Spinal cord (tissue), 10 donors: ENCODE results near the gene HNRNPAB. TPM values are rescaled to one million over a fixed set of nuclear protein-coding genes. Genes with fewer than 3 reads are reported as not detected.
"Not testable (repeated sequence)": the region's sequence is repeated elsewhere in the genome, so short reads cannot be mapped to it uniquely, and the experiment has no call there.

Experiments
- DNase-seq, 6 donors: peaks; one replicate each; pipeline versions ENCODE4 v3.0.0 to v3.0.0-alpha.2; 2013 to 2015; ENCODE audit warnings: low spot score in 6 of 6, low read depth in 4 of 6
- H3K27ac ChIP-seq: one replicate; pipeline ENCODE4 v1.5.1; 2013; ENCODE audit warnings: low read depth, low read length, control low read depth
- H3K27me3 ChIP-seq: one replicate; pipeline ENCODE4 v1.6.1; 2013; ENCODE audit warnings: low read length; ENCODE audit not compliant: control insufficient read depth, insufficient read depth
- H3K36me3 ChIP-seq: one replicate; pipeline ENCODE4 v1.6.1; 2013; ENCODE audit warnings: low read length; ENCODE audit not compliant: control insufficient read depth, insufficient read depth
- H3K4me1 ChIP-seq: one replicate; pipeline ENCODE4 v1.6.1; 2013; ENCODE audit warnings: low read length; ENCODE audit not compliant: control insufficient read depth, insufficient read depth
- H3K4me3 ChIP-seq: one replicate; pipeline ENCODE4 v1.5.1; 2013; ENCODE audit warnings: low read depth, low read length, control low read depth
- H3K9me3 ChIP-seq: one replicate; pipeline ENCODE4 v1.6.1; 2013; ENCODE audit warnings: low read length; ENCODE audit not compliant: control insufficient read depth, insufficient read depth
- WGBS: methylation state at CpG from one replicate; pipeline ENCODE4 v1.1.5; 2013; ENCODE audit warnings: missing lambda C conversion rate; ENCODE audit not compliant: insufficient coverage; 5-methylcytosine and 5-hydroxymethylcytosine counted together
- polyA plus RNA-seq, 2 donors: library from polyadenylated mRNA; unstranded; fragments of 120-200 nt; gene quantifications; one replicate each; pipeline ENCODE4 v1.2.1, GENCODE V29; 2013; ENCODE audit not compliant: insufficient read length in 2 of 2
- total RNA-seq, 2 donors: library from RNA; depleted of rRNA in 1 of 2; stranded (reverse); fragments of 120-200 nt in 1 of 2; fragments of >200 nt in 1 of 2; gene quantifications; one replicate each; pipeline versions ENCODE4 v1.2.3 to v1.2.4, GENCODE V29; 2013 to 2014
- donor health status: healthy.

HNRNPAB gene
- total and polyA plus RNA-seq, 4 donors, result 30.8 to 128 (median 86.0) TPM

DNA sequence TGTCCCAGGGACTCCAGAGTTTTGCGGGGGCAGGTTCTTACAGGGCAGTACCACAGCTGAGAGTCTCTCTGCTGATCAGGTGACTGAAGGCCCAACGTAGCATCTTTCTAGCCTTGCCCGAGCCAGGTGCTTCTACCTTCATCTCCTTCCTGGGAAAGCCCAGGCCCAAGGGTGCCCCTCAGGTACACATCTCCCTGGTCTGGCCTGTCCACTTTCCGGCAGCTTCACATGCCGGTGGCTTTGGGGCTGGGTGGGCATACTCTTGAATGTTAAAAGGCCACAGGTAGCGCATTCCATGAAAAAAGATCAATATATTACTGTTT lies 33.9 kb downstream of the HNRNPAB start:
- no peak overlapping the region for H3K4me3 ChIP-seq
- H3K9me3 ChIP-seq, result no peaks in the 10 kb centered on the region
- 83% methylated on average over 2 of the region's 6 CpGs for WGBS
- peaks cover 56% of the 10 kb centered on the region for H3K4me1 ChIP-seq
- no peak overlapping the region for H3K27ac ChIP-seq
- H3K27me3 ChIP-seq, result no peaks in the 10 kb centered on the region
- DNase-seq, result no peak
- H3K36me3 ChIP-seq, result peaks cover 2% of the 10 kb centered on the region

GRCh38 chr5:178238711-178239592 lies 34.6 kb downstream of the HNRNPAB start:
- H3K9me3 ChIP-seq, result no peaks in the 10 kb centered on the region
- peaks cover 2% of the 10 kb centered on the region for H3K36me3 ChIP-seq
- H3K27ac ChIP-seq, result no peak overlapping the region
- no peak for DNase-seq
- no peaks in the 10 kb centered on the region for H3K27me3 ChIP-seq
- H3K4me1 ChIP-seq, result peaks cover 54% of the 10 kb centered on the region
- no peak overlapping the region for H3K4me3 ChIP-seq
- WGBS, result 49% methylated on average over 9 of the region's 17 CpGs

DNA sequence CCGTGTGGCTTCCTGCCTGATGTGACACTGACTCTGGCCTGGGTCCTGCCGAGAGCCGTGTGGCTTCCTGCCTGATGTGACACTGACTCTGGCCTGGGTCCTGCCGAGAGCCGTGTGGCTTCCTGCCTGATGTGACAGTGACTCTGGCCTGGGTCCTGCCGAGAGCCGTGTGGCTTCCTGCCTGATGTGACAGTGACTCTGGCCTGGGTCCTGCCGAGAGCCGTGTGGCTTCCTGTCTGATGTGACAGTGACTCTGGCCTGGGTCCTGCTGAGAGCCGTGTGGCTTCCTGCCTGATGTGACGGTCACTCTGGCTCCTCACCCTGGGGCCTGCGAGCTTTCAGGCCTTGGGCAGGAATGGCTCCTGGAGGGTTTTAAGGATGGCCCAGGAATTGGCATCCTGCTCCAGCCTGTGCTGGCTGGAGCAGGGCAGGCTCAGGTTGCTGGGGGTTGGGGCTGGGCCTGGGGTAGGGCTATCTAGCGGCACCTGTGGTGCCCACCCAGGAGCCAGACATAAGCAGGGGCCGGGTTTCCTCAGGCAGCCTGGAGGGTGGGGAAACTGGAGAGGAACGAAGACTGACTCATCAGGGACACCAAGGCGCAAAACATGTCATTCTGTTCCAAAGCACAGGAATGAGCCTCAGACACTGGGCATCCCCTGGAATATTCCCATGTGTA lies 35.4 kb downstream of the HNRNPAB start:
- H3K4me3 ChIP-seq, H3K27ac ChIP-seq, H3K9me3 ChIP-seq, DNase-seq, H3K36me3 ChIP-seq, H3K27me3 ChIP-seq: not testable (repeated sequence)
- WGBS, result 44% methylated on average over 12 of the region's 16 CpGs
- H3K4me1 ChIP-seq, result peaks cover 53% of the 10 kb centered on the region

DNA sequence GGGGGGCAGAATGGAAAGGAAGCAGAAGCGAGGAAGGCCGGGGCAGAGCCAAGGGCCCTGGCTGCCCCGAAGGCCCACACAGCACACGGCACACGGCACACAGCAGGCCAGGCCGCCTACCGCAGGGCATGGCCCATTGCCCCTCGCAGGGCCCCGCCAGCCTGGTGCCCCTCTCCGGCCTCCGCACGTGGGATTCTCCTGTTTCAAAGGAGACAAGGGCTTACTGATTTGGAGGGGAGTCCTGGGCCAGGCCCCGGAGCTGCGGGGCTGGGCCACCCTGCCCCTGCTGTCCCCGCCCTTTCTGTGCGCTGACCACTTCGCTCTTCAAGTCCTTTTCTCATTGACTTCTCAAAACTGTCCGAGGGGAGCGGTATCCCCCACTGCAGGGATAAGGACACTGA lies 36.0 kb downstream of the HNRNPAB start:
- no peak overlapping the region for H3K27ac ChIP-seq
- peaks cover 48% of the 10 kb centered on the region for H3K4me1 ChIP-seq
- peaks cover 2% of the 10 kb centered on the region for H3K36me3 ChIP-seq
- H3K4me3 ChIP-seq, result no peak overlapping the region
- no peaks in the 10 kb centered on the region for H3K27me3 ChIP-seq
- 83% methylated on average over 14 of the region's 19 CpGs for WGBS
- DNase-seq, result no peak
- no peaks in the 10 kb centered on the region for H3K9me3 ChIP-seq

GRCh38 chr5:178240766-178241165 lies 36.4 kb downstream of the HNRNPAB start:
- no peaks in the 10 kb centered on the region for H3K9me3 ChIP-seq
- peaks cover 2% of the 10 kb centered on the region for H3K36me3 ChIP-seq
- no peak for DNase-seq
- peaks cover 46% of the 10 kb centered on the region for H3K4me1 ChIP-seq
- 90% methylated on average over 8 of the region's 9 CpGs for WGBS
- no peak overlapping the region for H3K4me3 ChIP-seq
- no peaks in the 10 kb centered on the region for H3K27me3 ChIP-seq
- no peak overlapping the region for H3K27ac ChIP-seq

GRCh38 chr5:178241231-178241663 lies 36.9 kb downstream of the HNRNPAB start:
- Histone ChIP-seq H3K36me3 (peaks cover 2% of the 10 kb centered on the region), H3K9me3 (no peaks in the 10 kb centered on the region), H3K4me1 (peaks cover 43% of the 10 kb centered on the region), H3K27ac (no peak overlapping the region), H3K4me3 (no peak overlapping the region), H3K27me3 (no peaks in the 10 kb centered on the region)
- DNase-seq, result no peak
- WGBS, result 73% methylated on average over 8 of the region's 8 CpGs

- Histone ChIP-seq H3K4me3 (no peak overlapping the region), H3K27ac (no peak overlapping the region), H3K36me3 (peaks cover 2% of the 10 kb centered on the region), H3K9me3 (no peaks in the 10 kb centered on the region), H3K27me3 (no peaks in the 10 kb centered on the region), H3K4me1 (peaks cover 38% of the 10 kb centered on the region)
- no peak for DNase-seq
- 91% methylated on average over 10 of the region's 15 CpGs for WGBS
These were observed 37.4 kb downstream of the HNRNPAB start for GRCh38 chr5:178241688-178242231.

GRCh38 chr5:178242416-178242815 lies 38.1 kb downstream of the HNRNPAB start:
- Histone ChIP-seq H3K4me3 (no peak overlapping the region), H3K36me3 (peaks cover 2% of the 10 kb centered on the region), H3K27ac (no peak overlapping the region), H3K9me3 (no peaks in the 10 kb centered on the region), H3K27me3 (no peaks in the 10 kb centered on the region), H3K4me1 (peaks cover 37% of the 10 kb centered on the region)
- peak in 3 of 6 donors; percentile 31 to 66 (median 46) for DNase-seq
- WGBS, result 48% methylated on average over 3 of the region's 10 CpGs

DNA sequence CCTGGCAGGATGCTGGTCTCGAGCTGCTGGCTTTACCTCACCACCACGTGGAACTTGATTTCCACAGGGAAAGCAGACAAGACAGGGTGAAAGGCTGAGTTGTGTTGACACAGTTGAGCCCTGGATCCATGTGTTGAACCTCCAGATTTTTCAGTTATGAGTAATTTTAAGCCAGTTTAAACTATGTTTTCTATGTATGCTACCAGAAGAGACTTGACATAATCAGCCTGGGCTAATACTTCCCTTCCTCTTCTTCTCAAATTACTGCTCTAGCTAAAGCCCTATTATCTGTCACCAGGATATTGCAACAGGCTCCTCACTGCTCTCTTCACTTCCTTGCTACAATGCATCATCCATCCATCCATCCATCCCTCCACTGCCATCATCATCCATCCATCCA lies 40.2 kb downstream of the HNRNPAB start:
- Histone ChIP-seq H3K9me3 (no peaks in the 10 kb centered on the region), H3K27me3 (no peaks in the 10 kb centered on the region), H3K27ac (no peak overlapping the region), H3K36me3 (peaks cover 2% of the 10 kb centered on the region), H3K4me1 (peaks cover 32% of the 10 kb centered on the region), H3K4me3 (no peak overlapping the region)
- WGBS, result 94% methylated on average over 2 of the region's 2 CpGs
- DNase-seq, result no peak
